ENCODE data around the gene CHKA.

DNA sequence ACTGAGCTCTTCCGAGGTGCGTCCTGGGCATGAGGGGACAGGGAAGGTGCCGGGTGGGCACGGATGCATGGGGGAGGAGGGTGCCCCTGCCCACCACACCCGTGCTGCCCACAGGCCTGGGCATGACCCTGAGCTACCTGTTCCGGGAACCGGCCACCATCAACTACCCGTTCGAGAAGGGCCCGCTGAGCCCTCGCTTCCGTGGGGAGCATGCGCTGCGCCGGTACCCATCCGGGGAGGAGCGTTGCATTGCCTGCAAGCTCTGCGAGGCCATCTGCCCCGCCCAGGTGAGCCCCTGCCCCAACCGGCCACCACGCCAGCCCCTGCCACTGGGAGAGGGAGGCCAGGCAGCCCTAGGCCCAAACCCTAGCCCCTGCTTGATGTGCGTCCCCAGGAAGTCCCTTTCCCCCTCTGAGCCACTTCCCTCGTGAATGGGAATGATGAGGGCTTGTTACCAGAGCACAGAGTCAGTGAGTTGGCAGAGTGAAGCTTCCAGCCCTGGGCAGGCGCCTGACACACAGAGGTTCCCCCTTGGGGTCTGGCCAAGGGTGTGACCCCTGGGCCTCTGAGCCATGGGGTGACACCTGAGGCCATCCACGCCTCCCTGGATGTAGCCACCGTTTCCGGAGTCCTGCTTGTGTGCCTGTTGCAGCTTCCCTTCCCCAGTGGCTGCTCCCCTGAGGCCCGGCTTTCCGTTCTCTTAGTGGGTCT, 88.0 kb downstream of the CHKA start:
- TF ChIP-seq, protein P1, sequence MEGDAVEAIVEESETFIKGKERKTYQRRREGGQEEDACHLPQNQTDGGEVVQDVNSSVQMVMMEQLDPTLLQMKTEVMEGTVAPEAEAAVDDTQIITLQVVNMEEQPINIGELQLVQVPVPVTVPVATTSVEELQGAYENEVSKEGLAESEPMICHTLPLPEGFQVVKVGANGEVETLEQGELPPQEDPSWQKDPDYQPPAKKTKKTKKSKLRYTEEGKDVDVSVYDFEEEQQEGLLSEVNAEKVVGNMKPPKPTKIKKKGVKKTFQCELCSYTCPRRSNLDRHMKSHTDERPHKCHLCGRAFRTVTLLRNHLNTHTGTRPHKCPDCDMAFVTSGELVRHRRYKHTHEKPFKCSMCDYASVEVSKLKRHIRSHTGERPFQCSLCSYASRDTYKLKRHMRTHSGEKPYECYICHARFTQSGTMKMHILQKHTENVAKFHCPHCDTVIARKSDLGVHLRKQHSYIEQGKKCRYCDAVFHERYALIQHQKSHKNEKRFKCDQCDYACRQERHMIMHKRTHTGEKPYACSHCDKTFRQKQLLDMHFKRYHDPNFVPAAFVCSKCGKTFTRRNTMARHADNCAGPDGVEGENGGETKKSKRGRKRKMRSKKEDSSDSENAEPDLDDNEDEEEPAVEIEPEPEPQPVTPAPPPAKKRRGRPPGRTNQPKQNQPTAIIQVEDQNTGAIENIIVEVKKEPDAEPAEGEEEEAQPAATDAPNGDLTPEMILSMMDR (IDR thresholded peaks at IDR 0.05), result no peak
- no peak for TF ChIP-seq POLR2A (IDR thresholded peaks at IDR 0.05)

All from body of pancreas (tissue), 4 donors.